GM12878 (cell line): Measurements from ENCODE around the gene DCPS. TPM values are rescaled to one million over a fixed set of nuclear protein-coding genes. Genes with fewer than 3 reads are reported as not detected.

ENCODE experiments used
- BHLHE40 ChIP-seq, 2 experiments: fragments of 450-650 bp in 1 of 2; IDR thresholded peaks; 2 replicates each; pipeline ENCODE4 v1.6.1; 2011 to 2017; ENCODE audit warnings: low read depth in 2 of 2, borderline replicate concordance in 1 of 2, improper control_type of control experiment in 1 of 2, low read length in 1 of 2, mild to moderate bottlenecking in 1 of 2
- CBFB ChIP-seq: IDR thresholded peaks from 2 replicates; pipeline ENCODE4 v1.6.1; 2016; ENCODE audit warnings: antibody characterized with exemption, low read depth
- CHD1 ChIP-seq: IDR thresholded peaks from 2 replicates; pipeline ENCODE4 v1.6.1; 2012; ENCODE audit warnings: low read depth, low read length, improper control_type of control experiment
- CHD4 ChIP-seq: fragments of 200-600 bp; sonication (generic); IDR thresholded peaks from 2 replicates; pipeline ENCODE4 v1.6.1; 2016; ENCODE audit warnings: mild to moderate bottlenecking
- CUX1 ChIP-seq: IDR thresholded peaks from 2 replicates; pipeline ENCODE4 v1.6.1; 2012; ENCODE audit warnings: improper control_type of control experiment, low read depth, low read length; ENCODE audit not compliant: insufficient replicate concordance
- GABPA ChIP-seq: IDR thresholded peaks from 2 replicates; pipeline ENCODE4 v1.6.1; 2014; ENCODE audit warnings: antibody characterized with exemption, low read depth, mild to moderate bottlenecking, inconsistent platforms
- GATAD2B ChIP-seq: fragments of 450-650 bp; conservative IDR thresholded peaks from 2 replicates; pipeline ENCODE4 v1.6.1; 2017; ENCODE audit warnings: low read depth, mild to moderate bottlenecking, moderate library complexity
- HDGF ChIP-seq: fragments of 450-650 bp; IDR thresholded peaks from 2 replicates; pipeline ENCODE4 v1.6.1; 2016; ENCODE audit warnings: antibody characterized with exemption
- IKZF2 ChIP-seq, 2 experiments: fragments of 450-650 bp; IDR thresholded peaks; 2 replicates each; pipeline ENCODE4 v1.6.1; 2017; ENCODE audit warnings: mild to moderate bottlenecking in 2 of 2, moderate library complexity in 2 of 2
- JUNB ChIP-seq: IDR thresholded peaks from 2 replicates; pipeline ENCODE4 v1.6.1; 2016; ENCODE audit warnings: antibody characterized with exemption, mild to moderate bottlenecking
- KLF5 ChIP-seq: fragments of 450-650 bp; IDR thresholded peaks from 2 replicates; pipeline ENCODE4 v1.6.1; 2014; ENCODE audit warnings: mild to moderate bottlenecking; ENCODE audit not compliant: partially characterized antibody
- NFIC ChIP-seq: IDR thresholded peaks from 2 replicates; pipeline ENCODE4 v1.6.1; 2012; ENCODE audit warnings: low read depth, mild to moderate bottlenecking, inconsistent platforms, low read length, moderate library complexity
- NR2C1 ChIP-seq: fragments of 450-650 bp; IDR thresholded peaks from 2 replicates; pipeline ENCODE4 v1.6.1; 2017; ENCODE audit warnings: antibody characterized with exemption, mild to moderate bottlenecking, moderate library complexity
- PAX5 ChIP-seq: IDR thresholded peaks from 2 replicates; pipeline ENCODE4 v1.6.1; 2011; ENCODE audit warnings: low read depth, low read length, borderline replicate concordance
- POLR2AphosphoS5 ChIP-seq: IDR thresholded peaks from 2 replicates; pipeline ENCODE4 v1.6.1; 2011; ENCODE audit warnings: mild to moderate bottlenecking, low read length, inconsistent platforms
- RB1 ChIP-seq: fragments of 450-650 bp; formaldehyde crosslinking; IDR thresholded peaks from 2 replicates; pipeline ENCODE4 v1.6.1; 2017; ENCODE audit warnings: mild to moderate bottlenecking, borderline replicate concordance
- REST ChIP-seq: IDR thresholded peaks from 2 replicates; pipeline ENCODE4 v1.6.1; 2012; ENCODE audit warnings: mild to moderate bottlenecking, low read depth, low read length
- RUNX3 ChIP-seq: IDR thresholded peaks from 2 replicates; pipeline ENCODE4 v1.6.1; 2012; ENCODE audit warnings: low read length, inconsistent platforms
- SIN3A ChIP-seq: IDR thresholded peaks from 2 replicates; pipeline ENCODE4 v1.6.1; 2012; ENCODE audit warnings: low read depth, low read length, improper control_type of control experiment
- SMAD5 ChIP-seq: IDR thresholded peaks from 2 replicates; pipeline ENCODE4 v1.6.1; 2016; ENCODE audit warnings: antibody characterized with exemption, low read depth
- SUZ12 ChIP-seq: fragments of 200-600 bp; sonication (generic); IDR thresholded peaks from one replicate; pipeline ENCODE4 v1.6.1; 2018; ENCODE audit warnings: antibody characterized with exemption, mild to moderate bottlenecking; ENCODE audit not compliant: unreplicated experiment
- TCF3 ChIP-seq: IDR thresholded peaks from 2 replicates; pipeline ENCODE4 v1.6.1; 2012; ENCODE audit warnings: low read depth, mild to moderate bottlenecking, low read length, borderline replicate concordance; ENCODE audit not compliant: insufficient read depth
- ZNF217 ChIP-seq: fragments of 450-650 bp; IDR thresholded peaks from 2 replicates; pipeline ENCODE4 v1.6.1; 2017; ENCODE audit warnings: antibody characterized with exemption, mild to moderate bottlenecking
- ZSCAN29 ChIP-seq: fragments of 450-650 bp; IDR thresholded peaks from 2 replicates; pipeline ENCODE4 v1.6.1; 2017; ENCODE audit warnings: mild to moderate bottlenecking, moderate library complexity
- polyA plus RNA-seq, 11 experiments: library from polyadenylated mRNA; depleted of rRNA in 4 of 11; unstranded in 6 of 11; stranded (reverse) in 5 of 11; fragments of >200 nt; fragmentation: Nextera tagmentation in 4 of 11; fragmentation: Illumina TruSeq in 1 of 11; extraction: Ambion mirVana in 4 of 11; extraction: Trizol in 1 of 11; gene quantifications; 1 replicate in 1 of 11; 2 replicates in 10 of 11; pipeline versions ENCODE4 v1.2.1 to v1.2.3, GENCODE V29; 2011 to 2016; ENCODE audit warnings: inconsistent platforms in 2 of 11, missing spikeins in 2 of 11, low read depth in 1 of 11
- total RNA-seq, 4 experiments: library from RNA; depleted of rRNA in 3 of 4; stranded (reverse); fragments of >200 nt in 3 of 4; fragmentation: Illumina TruSeq in 1 of 4; extraction: Trizol in 1 of 4; gene quantifications; 2 replicates each; pipeline versions ENCODE4 v1.2.1 to v1.2.3, GENCODE V29; 2013 to 2021

The DCPS gene
- total and polyA plus RNA-seq, 10 of the 15 experiments (the other 5 are each of a cell fraction or from before 2014, with no cell fraction given), result 23.5 to 101 (median 67.4) TPM

GRCh38 chr11:126303623-126304456, at the start of gene DCPS (continued):
- TF ChIP-seq ZSCAN29, result no peak
- peak; percentile 75 to 78 for TF ChIP-seq IKZF2 (IDR thresholded peaks at IDR 0.05)
- no peak for TF ChIP-seq KLF5
- peak; percentile 82 for TF ChIP-seq SMAD5
- no peak for TF ChIP-seq NR2C1
- TF ChIP-seq REST, result no peak
- peak; percentile 94 for TF ChIP-seq POLR2AphosphoS5
- peak; percentile 86; the same call in 1 of the 2 replicates for TF ChIP-seq CHD1
- TF ChIP-seq GATAD2B, result peak; percentile 92; the same call in 1 of the 2 replicates
- no peak for TF ChIP-seq RUNX3
- no peak for TF ChIP-seq HDGF
- TF ChIP-seq SIN3A, result no peak
- peak; percentile 77; the same call in 1 of the 2 replicates for TF ChIP-seq RB1
- peak; percentile 46 to 73; a peak in 3 of 4 replicates for TF ChIP-seq BHLHE40 (IDR thresholded peaks at IDR 0.05; ENCODE audit: borderline replicate concordance in 1 of 2, low read depth in 2 of 2, low read length in 1 of 2)
- no peak for TF ChIP-seq SUZ12
- no peak for TF ChIP-seq CUX1
- TF ChIP-seq NFIC, result no peak
- TF ChIP-seq CBFB, result no peak; the same call in 1 of the 2 replicates
- no peak for TF ChIP-seq GABPA
- TF ChIP-seq JUNB, result no peak
- no peak for TF ChIP-seq ZNF217
- 0 out of 2 replicates have a peak, but pooled peaks have one; percentile 12 for TF ChIP-seq TCF3
- no peak for TF ChIP-seq PAX5
- TF ChIP-seq CHD4, result no peak
